Measurements from ENCODE around the gene FOXN1. TPM values are rescaled to one million over a fixed set of nuclear protein-coding genes. Genes with fewer than 3 reads are reported as not detected.

Gene FOXN1
- total and polyA plus RNA-seq, 2 of the 13 experiments (the other 11 are each of a cell fraction or from before 2014, with no cell fraction given): 0.01 TPM; not detected in 1

DNA sequence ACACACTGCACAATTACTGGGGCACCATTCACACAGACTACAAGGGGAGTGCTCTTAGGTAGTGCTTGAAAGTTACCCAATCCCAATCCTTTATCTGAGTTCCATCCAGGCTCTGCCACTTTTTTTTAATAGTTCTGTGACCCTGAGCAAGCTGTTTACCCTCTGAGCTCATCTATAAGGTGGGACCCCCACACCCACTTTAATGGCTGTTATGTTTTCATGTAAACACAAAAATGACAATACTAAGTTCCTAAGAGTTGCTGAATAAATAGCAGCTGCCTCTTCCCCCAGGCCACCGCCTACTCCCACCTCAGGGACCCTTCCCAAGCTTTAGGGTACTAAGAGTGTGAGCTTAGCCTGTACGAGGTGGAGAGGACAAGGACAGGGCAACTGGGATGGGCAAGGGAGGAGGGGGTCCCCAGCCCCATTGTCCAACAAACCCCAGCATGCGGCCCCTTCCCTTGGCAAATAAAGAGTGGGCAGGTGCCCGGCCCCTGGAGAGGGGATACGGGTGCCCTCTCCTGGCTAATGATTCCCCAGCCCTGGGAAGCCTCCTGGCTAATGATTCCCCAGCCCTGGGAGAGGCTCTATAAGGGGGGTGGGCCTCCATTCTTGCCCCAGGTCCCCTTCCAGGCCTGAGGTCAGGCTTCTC lies 18.1 kb upstream of the FOXN1 start (continued):
- TF ChIP-seq, protein P1, sequence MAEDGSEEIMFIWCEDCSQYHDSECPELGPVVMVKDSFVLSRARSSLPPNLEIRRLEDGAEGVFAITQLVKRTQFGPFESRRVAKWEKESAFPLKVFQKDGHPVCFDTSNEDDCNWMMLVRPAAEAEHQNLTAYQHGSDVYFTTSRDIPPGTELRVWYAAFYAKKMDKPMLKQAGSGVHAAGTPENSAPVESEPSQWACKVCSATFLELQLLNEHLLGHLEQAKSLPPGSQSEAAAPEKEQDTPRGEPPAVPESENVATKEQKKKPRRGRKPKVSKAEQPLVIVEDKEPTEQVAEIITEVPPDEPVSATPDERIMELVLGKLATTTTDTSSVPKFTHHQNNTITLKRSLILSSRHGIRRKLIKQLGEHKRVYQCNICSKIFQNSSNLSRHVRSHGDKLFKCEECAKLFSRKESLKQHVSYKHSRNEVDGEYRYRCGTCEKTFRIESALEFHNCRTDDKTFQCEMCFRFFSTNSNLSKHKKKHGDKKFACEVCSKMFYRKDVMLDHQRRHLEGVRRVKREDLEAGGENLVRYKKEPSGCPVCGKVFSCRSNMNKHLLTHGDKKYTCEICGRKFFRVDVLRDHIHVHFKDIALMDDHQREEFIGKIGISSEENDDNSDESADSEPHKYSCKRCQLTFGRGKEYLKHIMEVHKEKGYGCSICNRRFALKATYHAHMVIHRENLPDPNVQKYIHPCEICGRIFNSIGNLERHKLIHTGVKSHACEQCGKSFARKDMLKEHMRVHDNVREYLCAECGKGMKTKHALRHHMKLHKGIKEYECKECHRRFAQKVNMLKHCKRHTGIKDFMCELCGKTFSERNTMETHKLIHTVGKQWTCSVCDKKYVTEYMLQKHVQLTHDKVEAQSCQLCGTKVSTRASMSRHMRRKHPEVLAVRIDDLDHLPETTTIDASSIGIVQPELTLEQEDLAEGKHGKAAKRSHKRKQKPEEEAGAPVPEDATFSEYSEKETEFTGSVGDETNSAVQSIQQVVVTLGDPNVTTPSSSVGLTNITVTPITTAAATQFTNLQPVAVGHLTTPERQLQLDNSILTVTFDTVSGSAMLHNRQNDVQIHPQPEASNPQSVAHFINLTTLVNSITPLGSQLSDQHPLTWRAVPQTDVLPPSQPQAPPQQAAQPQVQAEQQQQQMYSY (CRISPR knock-in tag; IDR thresholded peaks at IDR 0.05): peak; percentile 61; the same call in 1 of the 2 replicates
- TF ChIP-seq MEF2D (CRISPR knock-in tag; IDR thresholded peaks at IDR 0.05) (no peak), ATF7-NPFF (CRISPR knock-in tag; IDR thresholded peaks at IDR 0.05; ENCODE audit: low read depth) (no peak), PITX1 (CRISPR knock-in tag; IDR thresholded peaks at IDR 0.05) (peak; percentile 47; the same call in 1 of the 2 replicates), NFYC (CRISPR knock-in tag; IDR thresholded peaks at IDR 0.05) (no peak), ZNF746 (CRISPR knock-in tag; IDR thresholded peaks at IDR 0.05) (0 out of 2 replicates have a peak, but pooled peaks have one; percentile 34), JARID2 (CRISPR knock-in tag; IDR thresholded peaks at IDR 0.05; ENCODE audit: insufficient replicate concordance) (no peak), ETV6 (CRISPR knock-in tag; conservative IDR thresholded peaks at IDR 0.05) (no peak), ZNF225 (CRISPR knock-in tag; IDR thresholded peaks at IDR 0.05) (no peak; the same call in 1 of the 2 replicates), HNRNPL (IDR thresholded peaks at IDR 0.05; ENCODE audit: low read depth, low read length) (peak; percentile 84), ZSCAN31 (CRISPR knock-in tag; IDR thresholded peaks at IDR 0.05; ENCODE audit: low read depth) (no peak), CHD4 (IDR thresholded peaks at IDR 0.05; ENCODE audit: borderline replicate concordance, low read length) (0 out of 2 replicates have a peak, but pooled peaks have one; percentile 14), TCF7 (IDR thresholded peaks at IDR 0.05; ENCODE audit: low read depth) (no peak), HIVEP1 (CRISPR knock-in tag; IDR thresholded peaks at IDR 0.05) (no peak), LCORL (IDR thresholded peaks at IDR 0.05) (no peak), LCORL (CRISPR knock-in tag; IDR thresholded peaks at IDR 0.05) (peak; percentile 38; the same call in 1 of the 2 replicates), SOX13 (IDR thresholded peaks at IDR 0.05) (no peak), SOX13 (CRISPR knock-in tag; conservative IDR thresholded peaks at IDR 0.05 in 1 of 2, IDR thresholded peaks at IDR 0.05 in 1 of 2) (peak in 1 of 2 experiments; percentile 32; a peak in 1 of 4 replicates), PATZ1 (CRISPR knock-in tag; IDR thresholded peaks at IDR 0.05) (peak; percentile 65; the same call in 1 of the 2 replicates)
- TF ChIP-seq, protein P2, sequence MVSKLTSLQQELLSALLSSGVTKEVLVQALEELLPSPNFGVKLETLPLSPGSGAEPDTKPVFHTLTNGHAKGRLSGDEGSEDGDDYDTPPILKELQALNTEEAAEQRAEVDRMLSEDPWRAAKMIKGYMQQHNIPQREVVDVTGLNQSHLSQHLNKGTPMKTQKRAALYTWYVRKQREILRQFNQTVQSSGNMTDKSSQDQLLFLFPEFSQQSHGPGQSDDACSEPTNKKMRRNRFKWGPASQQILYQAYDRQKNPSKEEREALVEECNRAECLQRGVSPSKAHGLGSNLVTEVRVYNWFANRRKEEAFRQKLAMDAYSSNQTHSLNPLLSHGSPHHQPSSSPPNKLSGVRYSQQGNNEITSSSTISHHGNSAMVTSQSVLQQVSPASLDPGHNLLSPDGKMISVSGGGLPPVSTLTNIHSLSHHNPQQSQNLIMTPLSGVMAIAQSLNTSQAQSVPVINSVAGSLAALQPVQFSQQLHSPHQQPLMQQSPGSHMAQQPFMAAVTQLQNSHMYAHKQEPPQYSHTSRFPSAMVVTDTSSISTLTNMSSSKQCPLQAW (CRISPR knock-in tag; IDR thresholded peaks at IDR 0.05): peak; percentile 74; the same call in 1 of the 2 replicates
- TF ChIP-seq, protein P3, sequence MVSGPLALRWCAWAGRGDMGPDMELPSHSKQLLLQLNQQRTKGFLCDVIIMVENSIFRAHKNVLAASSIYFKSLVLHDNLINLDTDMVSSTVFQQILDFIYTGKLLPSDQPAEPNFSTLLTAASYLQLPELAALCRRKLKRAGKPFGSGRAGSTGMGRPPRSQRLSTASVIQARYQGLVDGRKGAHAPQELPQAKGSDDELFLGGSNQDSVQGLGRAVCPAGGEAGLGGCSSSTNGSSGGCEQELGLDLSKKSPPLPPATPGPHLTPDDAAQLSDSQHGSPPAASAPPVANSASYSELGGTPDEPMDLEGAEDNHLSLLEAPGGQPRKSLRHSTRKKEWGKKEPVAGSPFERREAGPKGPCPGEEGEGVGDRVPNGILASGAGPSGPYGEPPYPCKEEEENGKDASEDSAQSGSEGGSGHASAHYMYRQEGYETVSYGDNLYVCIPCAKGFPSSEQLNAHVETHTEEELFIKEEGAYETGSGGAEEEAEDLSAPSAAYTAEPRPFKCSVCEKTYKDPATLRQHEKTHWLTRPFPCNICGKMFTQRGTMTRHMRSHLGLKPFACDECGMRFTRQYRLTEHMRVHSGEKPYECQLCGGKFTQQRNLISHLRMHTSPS (CRISPR knock-in tag; IDR thresholded peaks at IDR 0.05; ENCODE audit: low read depth): peak; percentile 81

All from HepG2 (cell line).